A673 (cell line): ENCODE results near the gene DDR2.

Experiments
- CTCF ChIP-seq: fragments of 300-800, 200-600 bp; sonication (generic); conservative IDR thresholded peaks from 2 replicates; pipeline ENCODE4 v1.5.1; 2017; ENCODE audit warnings: low read depth, mild to moderate bottlenecking, antibody characterized with exemption, low read length, moderate library complexity, mixed read lengths
- EZH2 ChIP-seq: fragments of 200-600 bp; sonication (generic); IDR thresholded peaks from 2 replicates; pipeline ENCODE4 v1.6.1; 2017; ENCODE audit warnings: borderline replicate concordance, low read depth, mild to moderate bottlenecking, mixed read lengths, antibody characterized with exemption, low read length; ENCODE audit not compliant: poor library complexity, severe bottlenecking

GRCh38 chr1:162641114-162641513 is 8.8 kb downstream of the DDR2 start:
- TF ChIP-seq CTCF (no peak), EZH2 (no peak)
